Panc1 (cell line): ENCODE measurements around the gene GDPD3. TPM values are rescaled to one million over a fixed set of nuclear protein-coding genes. Genes with fewer than 3 reads are reported as not detected.

ENCODE experiments used
- ATAC-seq: fragments of 200-7000 bp; cut with Tn5 transposase; 2 replicates; pipeline ENCODE4 v1.9.1; 2020; ENCODE audit warnings: mild to moderate bottlenecking, moderate library complexity
- BruUV-seq: library from RNA; stranded (reverse); fragments of 400-500 nt; replicated peaks from 2 replicates; lab custom pipeline; 2021; lab: Mats Ljungman, UMichigan
- CTCF ChIA-PET: fragments of 300-600 bp; sonication (Branson Sonifier 250); formaldehyde crosslinking; loops from one replicate; lab custom pipeline; 2022; ENCODE audit warnings: antibody characterized with exemption; lab: Charles Lee
- POLR2A ChIA-PET: fragments of 300-600 bp; sonication (Branson Sonifier 250); formaldehyde crosslinking; loops from one replicate; lab custom pipeline; 2022; ENCODE audit warnings: antibody characterized with exemption; lab: Charles Lee
- DNase-seq: peaks from one replicate; pipeline ENCODE4 v3.0.0-alpha.2; 2010; ENCODE audit warnings: low read depth, low spot score
- H3K27ac ChIP-seq: 2 replicates; pipeline ENCODE4 v1.5.1; 2011; ENCODE audit warnings: mild to moderate bottlenecking, low read length, inconsistent platforms
- H3K27me3 ChIP-seq: fragments of 200-500 bp; sonication (Bioruptor generic); 2 replicates; pipeline ENCODE4 v1.6.0; 2014; ENCODE audit warnings: low read length, inconsistent platforms; ENCODE audit not compliant: control insufficient read depth, insufficient read depth
- H3K36me3 ChIP-seq: fragments of 200-500 bp; sonication (Bioruptor generic); 2 replicates; pipeline ENCODE4 v1.5.1; 2014; ENCODE audit warnings: inconsistent platforms, mild to moderate bottlenecking, low read length, moderate library complexity; ENCODE audit not compliant: control insufficient read depth, insufficient read depth
- H3K4me1 ChIP-seq: 2 replicates; pipeline ENCODE4 v1.5.1; 2011; ENCODE audit warnings: inconsistent platforms, mild to moderate bottlenecking, low read length, moderate library complexity; ENCODE audit not compliant: control insufficient read depth, insufficient read depth
- H3K4me3 ChIP-seq, 2 experiments: 2 replicates each; pipeline ENCODE4 v1.5.1; 2011 to 2012; ENCODE audit warnings: low read depth in 2 of 2, low read length in 2 of 2, mild to moderate bottlenecking in 2 of 2, inconsistent platforms in 1 of 2, moderate library complexity in 1 of 2
- H3K9me3 ChIP-seq: fragments of 200-500 bp; sonication (Bioruptor generic); 2 replicates; pipeline ENCODE4 v1.5.1; 2014; ENCODE audit warnings: low read depth, mild to moderate bottlenecking, inconsistent platforms, low read length, moderate library complexity; ENCODE audit not compliant: control insufficient read depth, insufficient read depth
- POLR2AphosphoS5 ChIP-seq: IDR thresholded peaks from 2 replicates; pipeline ENCODE4 v1.6.1; 2012; ENCODE audit warnings: mild to moderate bottlenecking, low read depth, low read length, moderate library complexity
- SIN3A ChIP-seq: IDR thresholded peaks from 2 replicates; pipeline ENCODE4 v1.6.1; 2012; ENCODE audit warnings: low read depth, mild to moderate bottlenecking, low read length, moderate library complexity, borderline replicate concordance; ENCODE audit not compliant: insufficient read depth
- TCF7L2 ChIP-seq: IDR thresholded peaks from 2 replicates; pipeline ENCODE4 v1.6.1; 2011; ENCODE audit warnings: mild to moderate bottlenecking, low read depth, low read length, inconsistent platforms
- in situ Hi-C: cut with HindIII; loops from 2 replicates; pipeline ENCODE4 v1.10.0; 2016; ENCODE audit warnings: low sequenced_read_pairs, low pct_unique_long_range_greater_than_20kb
- intact Hi-C: fragments of 100-400 bp; cut with micrococcal nuclease; formaldehyde crosslinking; loops from one replicate; pipeline ENCODE4 v1.10.0; 2022; ENCODE audit not compliant: unreplicated experiment
- total RNA-seq: library from RNA; stranded (reverse); gene quantifications from one replicate; pipeline ENCODE4 v1.2.1, GENCODE V29; 2021; ENCODE audit not compliant: unreplicated experiment
- TF ChIP-seq, protein P1 (sequence below), 2 experiments: IDR thresholded peaks; 2 replicates each; pipeline ENCODE4 v1.6.1; 2011 to 2012; ENCODE audit warnings: low read depth in 2 of 2, control low read depth in 1 of 2, low read length in 1 of 2, mild to moderate bottlenecking in 1 of 2, moderate library complexity in 1 of 2; ENCODE audit not compliant: insufficient read depth in 1 of 2
- TF ChIP-seq, protein P2 (sequence below): fragments of 450-650 bp; IDR thresholded peaks from 2 replicates; pipeline ENCODE4 v1.5.1; 2017; ENCODE audit warnings: mild to moderate bottlenecking

Gene GDPD3
- total RNA-seq, 1 experiment from 2014 or later = 2.5 TPM

- Histone ChIP-seq H3K27me3 (no peaks in the 10 kb centered on the region), H3K27ac (no peak overlapping the region), H3K4me3 (no peak overlapping the region), H3K4me1 (peaks cover 21% of the 10 kb centered on the region), H3K36me3 (no peaks in the 10 kb centered on the region; the same call in 1 of the 2 replicates), H3K9me3 (no peaks in the 10 kb centered on the region)
- ChIA-PET POLR2A (interaction anchor here (0.6 kb wide), 1 partner anchor 255 kb away, joined by 3 read pairs; no protein-coding TSS in a partner anchor), CTCF (interaction anchor here (0.7 kb wide), 1 partner anchor 292 kb away, joined by 8 read pairs; no protein-coding TSS in a partner anchor)
- intact Hi-C loops (no loop called here), in situ Hi-C loops (no loop called here)
- no peak for TF ChIP-seq SIN3A
- no TSS peak for BruUV-seq
- ATAC-seq (no peak), DNase-seq (no peak)
Measured at GRCh38 chr16:30120340-30121105, 7.2 kb upstream of the GDPD3 start.

GRCh38 chr16:30119428-30119827 lies 6.1 kb upstream of the GDPD3 start:
- intact Hi-C loops (no loop called here), in situ Hi-C loops (no loop called here)
- POLR2A ChIA-PET = no interaction called here
- H3K27ac ChIP-seq = no peak overlapping the region
- BruUV-seq = no TSS peak
- no peak for DNase-seq
- no peak overlapping the region for H3K4me3 ChIP-seq
- no peaks in the 10 kb centered on the region; the same call in 1 of the 2 replicates for H3K36me3 ChIP-seq
- H3K4me1 ChIP-seq = peaks cover 17% of the 10 kb centered on the region
- H3K27me3 ChIP-seq = no peaks in the 10 kb centered on the region
- CTCF ChIA-PET = no interaction called here
- H3K9me3 ChIP-seq = no peaks in the 10 kb centered on the region
- TF ChIP-seq POLR2AphosphoS5 (no peak), TCF7L2 (no peak), SIN3A (no peak)
- TF ChIP-seq, protein P1, sequence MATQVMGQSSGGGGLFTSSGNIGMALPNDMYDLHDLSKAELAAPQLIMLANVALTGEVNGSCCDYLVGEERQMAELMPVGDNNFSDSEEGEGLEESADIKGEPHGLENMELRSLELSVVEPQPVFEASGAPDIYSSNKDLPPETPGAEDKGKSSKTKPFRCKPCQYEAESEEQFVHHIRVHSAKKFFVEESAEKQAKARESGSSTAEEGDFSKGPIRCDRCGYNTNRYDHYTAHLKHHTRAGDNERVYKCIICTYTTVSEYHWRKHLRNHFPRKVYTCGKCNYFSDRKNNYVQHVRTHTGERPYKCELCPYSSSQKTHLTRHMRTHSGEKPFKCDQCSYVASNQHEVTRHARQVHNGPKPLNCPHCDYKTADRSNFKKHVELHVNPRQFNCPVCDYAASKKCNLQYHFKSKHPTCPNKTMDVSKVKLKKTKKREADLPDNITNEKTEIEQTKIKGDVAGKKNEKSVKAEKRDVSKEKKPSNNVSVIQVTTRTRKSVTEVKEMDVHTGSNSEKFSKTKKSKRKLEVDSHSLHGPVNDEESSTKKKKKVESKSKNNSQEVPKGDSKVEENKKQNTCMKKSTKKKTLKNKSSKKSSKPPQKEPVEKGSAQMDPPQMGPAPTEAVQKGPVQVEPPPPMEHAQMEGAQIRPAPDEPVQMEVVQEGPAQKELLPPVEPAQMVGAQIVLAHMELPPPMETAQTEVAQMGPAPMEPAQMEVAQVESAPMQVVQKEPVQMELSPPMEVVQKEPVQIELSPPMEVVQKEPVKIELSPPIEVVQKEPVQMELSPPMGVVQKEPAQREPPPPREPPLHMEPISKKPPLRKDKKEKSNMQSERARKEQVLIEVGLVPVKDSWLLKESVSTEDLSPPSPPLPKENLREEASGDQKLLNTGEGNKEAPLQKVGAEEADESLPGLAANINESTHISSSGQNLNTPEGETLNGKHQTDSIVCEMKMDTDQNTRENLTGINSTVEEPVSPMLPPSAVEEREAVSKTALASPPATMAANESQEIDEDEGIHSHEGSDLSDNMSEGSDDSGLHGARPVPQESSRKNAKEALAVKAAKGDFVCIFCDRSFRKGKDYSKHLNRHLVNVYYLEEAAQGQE (IDR thresholded peaks at IDR 0.05; ENCODE audit: insufficient read depth in 1 of 2, low read depth in 2 of 2, low read length in 1 of 2) = no peak
- TF ChIP-seq, protein P2, sequence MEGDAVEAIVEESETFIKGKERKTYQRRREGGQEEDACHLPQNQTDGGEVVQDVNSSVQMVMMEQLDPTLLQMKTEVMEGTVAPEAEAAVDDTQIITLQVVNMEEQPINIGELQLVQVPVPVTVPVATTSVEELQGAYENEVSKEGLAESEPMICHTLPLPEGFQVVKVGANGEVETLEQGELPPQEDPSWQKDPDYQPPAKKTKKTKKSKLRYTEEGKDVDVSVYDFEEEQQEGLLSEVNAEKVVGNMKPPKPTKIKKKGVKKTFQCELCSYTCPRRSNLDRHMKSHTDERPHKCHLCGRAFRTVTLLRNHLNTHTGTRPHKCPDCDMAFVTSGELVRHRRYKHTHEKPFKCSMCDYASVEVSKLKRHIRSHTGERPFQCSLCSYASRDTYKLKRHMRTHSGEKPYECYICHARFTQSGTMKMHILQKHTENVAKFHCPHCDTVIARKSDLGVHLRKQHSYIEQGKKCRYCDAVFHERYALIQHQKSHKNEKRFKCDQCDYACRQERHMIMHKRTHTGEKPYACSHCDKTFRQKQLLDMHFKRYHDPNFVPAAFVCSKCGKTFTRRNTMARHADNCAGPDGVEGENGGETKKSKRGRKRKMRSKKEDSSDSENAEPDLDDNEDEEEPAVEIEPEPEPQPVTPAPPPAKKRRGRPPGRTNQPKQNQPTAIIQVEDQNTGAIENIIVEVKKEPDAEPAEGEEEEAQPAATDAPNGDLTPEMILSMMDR = no peak
- no peak for ATAC-seq

GRCh38 chr16:30117768-30118167 lies 4.4 kb upstream of the GDPD3 start:
- DNase-seq (no peak), ATAC-seq (no peak)
- ChIA-PET POLR2A (no interaction called here), CTCF (interaction anchor here (1.4 kb wide), 1 partner anchor 27 kb away, joined by 3 read pairs; no protein-coding TSS in a partner anchor)
- Histone ChIP-seq H3K36me3 (no peaks in the 10 kb centered on the region; the same call in 1 of the 2 replicates), H3K4me1 (peaks cover 9% of the 10 kb centered on the region), H3K27ac (no peak overlapping the region), H3K4me3 (no peak overlapping the region), H3K27me3 (no peaks in the 10 kb centered on the region), H3K9me3 (no peaks in the 10 kb centered on the region)
- TF ChIP-seq TCF7L2 (no peak), SIN3A (no peak), POLR2AphosphoS5 (no peak)
- TF ChIP-seq, protein P2 = no peak
- TF ChIP-seq, protein P1 (IDR thresholded peaks at IDR 0.05; ENCODE audit: insufficient read depth in 1 of 2, low read depth in 2 of 2, low read length in 1 of 2) = no peak
- no TSS peak for BruUV-seq
- intact Hi-C loops = no loop called here
- in situ Hi-C loops = no loop called here
